ENCODE results near the gene SHLD2. TPM values are rescaled to one million over a fixed set of nuclear protein-coding genes. Genes with fewer than 3 reads are reported as not detected.
"Not testable (repeated sequence)": the region's sequence is repeated elsewhere in the genome, so short reads cannot be mapped to it uniquely, and the experiment has no call there.

Gene SHLD2
- total RNA-seq, 1 experiment from 2014 or later = 17.2 TPM

DNA sequence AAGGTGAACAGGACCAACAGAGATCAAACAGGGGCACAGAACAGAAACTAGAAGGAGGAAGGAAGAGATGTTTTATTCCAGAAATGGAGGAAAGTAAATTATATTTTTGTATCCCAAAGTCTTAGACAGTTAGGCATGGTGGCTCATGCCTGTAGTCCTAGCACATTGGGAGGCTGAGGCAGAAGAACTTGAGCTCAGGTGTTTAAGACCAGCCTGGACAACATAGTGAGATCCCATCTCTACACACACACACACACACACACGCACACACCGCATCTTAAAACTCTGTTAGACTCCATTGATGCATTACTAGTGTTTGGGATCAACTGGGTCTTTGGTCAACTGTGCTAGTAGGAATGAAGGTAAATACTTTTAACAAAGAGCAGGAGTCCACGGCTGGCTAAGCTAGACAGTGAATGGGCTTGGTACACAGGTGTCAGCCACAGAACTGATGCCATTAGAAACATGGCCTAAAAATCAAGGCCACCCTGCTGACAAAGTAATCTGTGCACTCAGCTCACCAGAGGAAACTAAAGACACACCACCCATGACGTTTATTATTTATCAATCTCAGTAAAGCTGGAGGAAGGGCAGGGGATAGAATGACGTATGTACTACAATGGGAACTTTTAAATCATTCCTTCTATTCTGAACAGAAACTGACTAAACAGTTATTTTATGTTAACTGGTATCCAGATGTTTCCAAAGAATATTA lies 11.3 kb upstream of the SHLD2 start:
- peak; percentile 45 for DNase-seq (ENCODE audit: low spot score)

- DNase-seq (ENCODE audit: low spot score) = peak; percentile 21
These were observed 10.7 kb upstream of the SHLD2 start for GRCh38 chr10:87084291-87084782.

GRCh38 chr10:87085537-87085936 lies 9.5 kb upstream of the SHLD2 start:
- DNase-seq (ENCODE audit: low spot score) = no peak

DNA sequence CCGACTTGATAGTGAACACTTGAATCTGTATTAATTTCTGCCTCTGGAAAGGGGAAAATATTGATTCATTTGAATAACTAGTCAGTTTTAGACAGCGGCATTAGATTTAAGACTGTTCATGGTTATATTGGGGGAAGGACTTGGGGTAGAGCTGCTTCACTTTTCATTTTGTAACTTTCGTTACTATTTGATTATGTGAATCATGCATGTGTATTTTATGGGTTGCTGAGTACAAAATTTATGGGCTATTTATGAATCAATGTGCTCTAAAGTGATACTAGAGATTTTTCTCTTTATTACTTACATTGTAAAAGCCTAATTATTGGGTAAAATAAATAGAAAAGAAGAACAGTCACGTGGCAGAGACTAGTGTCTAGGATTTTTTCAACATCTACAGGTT lies 5.3 kb upstream of the SHLD2 start:
- no peak for DNase-seq (ENCODE audit: low spot score)

GRCh38 chr10:87090779-87091178 lies 4.2 kb upstream of the SHLD2 start:
- DNase-seq (ENCODE audit: low spot score) = no peak

- no peak for DNase-seq (ENCODE audit: low spot score)
These were observed 2.6 kb upstream of the SHLD2 start for GRCh38 chr10:87092376-87092860.

GRCh38 chr10:87092861-87093631 lies 2.0 kb upstream of the SHLD2 start:
- no peak for DNase-seq (ENCODE audit: low spot score)

- peak; percentile 29 for DNase-seq (ENCODE audit: low spot score)
These were observed 1.2 kb upstream of the SHLD2 start for GRCh38 chr10:87093632-87094372.

- peak; percentile 63 for DNase-seq (ENCODE audit: low spot score)
These were observed 385 bp downstream of the SHLD2 start for GRCh38 chr10:87095236-87095945.

GRCh38 chr10:87101996-87102395 lies 7.0 kb downstream of the SHLD2 start:
- no peak for DNase-seq (ENCODE audit: low spot score)

DNA sequence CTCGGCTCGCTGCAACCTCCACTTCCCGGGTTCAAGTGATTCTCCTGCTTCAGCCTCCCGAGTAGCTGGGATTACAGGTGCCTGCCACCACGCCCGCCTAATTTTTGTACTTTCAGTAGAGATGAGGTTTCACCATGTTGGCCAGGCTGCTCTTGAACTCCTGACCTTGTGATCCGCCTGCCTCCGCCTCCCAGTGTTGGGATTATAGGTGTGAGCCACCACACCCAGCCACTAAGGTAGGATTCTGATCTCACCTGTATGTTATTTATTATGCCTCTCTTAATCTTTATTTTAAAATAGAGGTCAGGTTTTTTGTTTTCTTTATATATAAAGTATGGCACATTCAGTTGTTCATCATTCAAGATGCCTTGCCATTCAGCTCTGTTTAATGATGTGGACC lies 9.7 kb downstream of the SHLD2 start:
- not testable (repeated sequence) for DNase-seq (ENCODE audit: low spot score)

GRCh38 chr10:87105446-87106124 lies 10.6 kb downstream of the SHLD2 start:
- DNase-seq (ENCODE audit: low spot score) = no peak

DNA sequence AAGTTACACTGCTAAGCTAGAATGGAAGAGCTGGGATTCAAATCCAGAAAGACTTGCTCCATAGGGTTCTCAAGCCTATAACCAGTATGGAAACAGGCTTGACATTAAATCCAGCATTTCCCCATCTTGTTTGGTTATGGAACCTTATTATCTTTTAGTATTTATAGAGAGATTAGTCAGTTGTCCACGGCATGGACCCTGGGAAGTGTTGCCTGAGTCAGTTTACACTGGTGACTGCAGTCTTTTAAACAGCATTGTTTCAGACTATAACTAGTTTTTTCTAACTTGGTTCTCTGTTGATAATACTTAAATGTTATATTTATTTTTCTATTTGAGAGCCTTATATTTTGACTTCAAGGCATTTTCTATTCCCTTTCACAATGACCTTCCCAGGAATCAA lies 23.1 kb downstream of the SHLD2 start:
- not testable (repeated sequence) for DNase-seq (ENCODE audit: low spot score)

GRCh38 chr10:87119029-87119428 lies 24.0 kb downstream of the SHLD2 start:
- not testable (repeated sequence) for DNase-seq (ENCODE audit: low spot score)

DNA sequence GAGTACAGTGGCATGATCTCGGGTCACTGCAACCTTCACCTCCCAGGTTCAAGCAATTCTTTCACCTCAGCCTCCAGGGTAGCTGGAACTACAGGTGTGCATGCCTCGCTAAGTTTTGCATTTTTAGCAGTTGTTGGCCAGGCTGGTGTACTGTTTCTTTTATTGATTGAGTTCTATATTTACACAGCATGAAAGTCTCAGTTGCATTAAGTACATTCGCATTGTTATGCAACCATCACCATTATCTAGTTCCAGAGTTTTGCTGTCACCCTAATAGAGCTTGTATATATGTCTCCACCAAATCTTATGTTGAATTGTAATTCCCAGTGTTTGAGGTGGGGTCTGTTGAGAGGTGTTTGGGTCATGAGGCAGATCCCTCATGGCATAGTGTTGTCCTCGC lies 28.3 kb downstream of the SHLD2 start:
- not testable (repeated sequence) for DNase-seq (ENCODE audit: low spot score)

- DNase-seq (ENCODE audit: low spot score) = not testable (repeated sequence)
These were observed 32.0 kb downstream of the SHLD2 start for GRCh38 chr10:87127048-87127447.

DNA sequence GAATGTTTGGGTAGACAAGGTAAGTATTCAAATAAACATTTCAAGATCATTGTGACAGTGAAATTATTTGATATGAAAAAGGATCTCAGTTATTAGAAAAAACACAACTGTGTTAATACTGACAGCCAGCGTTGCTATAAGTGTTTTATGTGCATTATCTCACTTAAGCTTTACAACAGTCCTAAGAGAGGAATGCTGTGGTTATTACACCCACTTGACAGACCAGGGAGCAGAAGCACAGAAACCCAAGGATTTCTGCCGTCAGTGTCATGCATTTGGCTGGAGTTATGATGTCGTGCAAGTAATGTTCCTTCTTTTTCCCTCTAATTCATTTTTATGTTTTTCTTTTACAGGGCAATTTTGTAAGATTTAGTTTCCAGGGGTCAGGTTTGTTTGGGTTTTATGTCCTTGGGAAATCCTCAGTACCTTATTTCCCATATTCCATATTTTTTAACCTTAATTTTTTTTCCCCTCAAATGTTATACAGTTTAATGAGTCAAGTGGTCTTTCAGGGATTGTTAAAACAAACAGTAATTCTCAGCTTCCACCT lies 32.7 kb downstream of the SHLD2 start:
- not testable (repeated sequence) for DNase-seq (ENCODE audit: low spot score)

DNA sequence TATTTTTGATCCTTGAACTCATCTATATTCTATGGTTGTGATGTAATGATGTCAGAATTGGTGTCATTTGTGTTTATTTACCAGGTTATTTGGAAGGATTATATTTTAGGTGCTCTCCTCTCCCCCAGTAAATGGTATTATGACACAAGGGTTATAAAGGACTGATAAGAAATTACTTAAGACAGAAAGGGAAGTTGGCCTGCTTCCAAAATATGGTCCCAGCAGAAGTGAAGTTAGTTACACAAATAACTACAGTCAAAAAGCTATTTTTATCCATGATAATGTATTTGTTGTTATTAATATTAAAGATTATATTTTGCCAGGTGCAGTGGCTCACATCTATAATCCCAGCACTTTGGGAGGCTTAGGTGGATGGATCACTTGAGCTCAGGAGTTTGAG lies 37.2 kb downstream of the SHLD2 start:
- DNase-seq (ENCODE audit: low spot score) = not testable (repeated sequence)

DNA sequence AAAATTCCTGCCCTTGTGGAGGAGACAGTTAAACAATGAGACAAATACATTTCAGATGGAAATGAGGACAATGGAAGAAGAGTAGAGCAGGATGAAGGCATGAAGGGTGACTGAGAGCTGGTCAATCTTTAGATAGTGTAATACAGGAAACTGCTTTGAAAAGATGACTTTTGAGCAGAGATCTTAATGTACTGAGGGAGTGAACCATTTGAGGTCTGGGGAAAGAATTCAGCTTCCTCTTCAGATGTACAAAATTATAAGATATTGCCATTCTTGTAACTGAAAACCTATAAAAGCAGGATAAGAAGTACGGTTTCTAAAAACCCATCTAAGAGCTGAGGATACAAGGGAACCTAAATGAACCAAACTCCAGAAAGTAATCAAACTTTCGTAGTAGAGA lies 38.9 kb downstream of the SHLD2 start:
- not testable (repeated sequence) for DNase-seq (ENCODE audit: low spot score)

DNA sequence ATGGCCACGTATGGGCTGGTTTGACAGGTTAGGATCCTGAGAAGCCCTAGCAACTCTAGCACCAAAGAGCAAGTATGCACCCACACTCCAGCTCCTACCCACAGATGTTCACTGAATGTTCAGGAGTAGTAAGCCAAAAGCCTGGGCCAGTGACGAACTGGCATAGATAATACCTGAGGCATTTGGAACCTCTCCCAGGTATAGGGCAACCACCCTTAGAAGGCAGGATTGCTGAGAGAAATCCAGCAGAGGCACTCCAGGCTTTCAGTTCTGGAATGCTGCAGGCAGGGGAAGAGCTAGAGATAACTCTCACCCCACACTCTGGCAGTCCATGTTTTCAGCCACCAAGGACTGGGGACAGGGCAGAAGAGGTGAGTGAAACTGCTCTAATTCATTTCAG lies 39.4 kb downstream of the SHLD2 start:
- DNase-seq (ENCODE audit: low spot score) = not testable (repeated sequence)

DNA sequence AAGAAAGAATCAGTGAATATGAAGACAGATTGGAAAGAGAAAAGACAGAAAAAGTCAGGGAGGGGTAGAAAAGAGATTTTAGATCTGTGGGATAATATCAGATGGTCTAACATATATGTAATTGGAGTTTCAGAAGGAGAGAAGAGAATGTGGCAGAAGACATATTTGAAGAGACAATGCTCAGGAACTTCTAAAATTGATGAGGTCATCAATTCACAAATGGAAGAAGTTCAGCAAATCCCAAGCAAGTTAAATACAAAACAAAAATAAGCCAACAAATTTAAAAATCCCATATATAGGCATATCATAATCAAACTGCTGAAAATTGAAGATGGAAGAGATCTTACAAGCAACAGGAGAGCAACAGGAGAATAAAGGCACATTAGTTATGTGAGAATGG lies 42.5 kb downstream of the SHLD2 start:
- DNase-seq (ENCODE audit: low spot score) = not testable (repeated sequence)

Measured in H4 (cell line).